Ishikawa (cell line): ENCODE results near the gene DGCR8.

Source experiments
- CEBPB ChIP-seq: IDR thresholded peaks from 2 replicates; pipeline ENCODE4 v1.6.1; 2012
- CREB1 ChIP-seq: IDR thresholded peaks from 2 replicates; pipeline ENCODE4 v1.6.1; 2012; ENCODE audit warnings: low read depth
- MAX ChIP-seq: IDR thresholded peaks from 2 replicates; pipeline ENCODE4 v1.6.1; 2012
- TAF1 ChIP-seq: IDR thresholded peaks from 2 replicates; pipeline ENCODE4 v1.6.1; 2012; ENCODE audit warnings: low read depth, mild to moderate bottlenecking
- TEAD4 ChIP-seq: IDR thresholded peaks from 2 replicates; pipeline ENCODE4 v1.6.1; 2012
- YY1 ChIP-seq: IDR thresholded peaks from 2 replicates; pipeline ENCODE4 v1.6.1; 2012; ENCODE audit warnings: low read depth
- TF ChIP-seq, protein P1 (sequence below): IDR thresholded peaks from 2 replicates; pipeline ENCODE4 v1.6.1; 2012; ENCODE audit warnings: low read depth, mild to moderate bottlenecking

- TF ChIP-seq, protein P1, sequence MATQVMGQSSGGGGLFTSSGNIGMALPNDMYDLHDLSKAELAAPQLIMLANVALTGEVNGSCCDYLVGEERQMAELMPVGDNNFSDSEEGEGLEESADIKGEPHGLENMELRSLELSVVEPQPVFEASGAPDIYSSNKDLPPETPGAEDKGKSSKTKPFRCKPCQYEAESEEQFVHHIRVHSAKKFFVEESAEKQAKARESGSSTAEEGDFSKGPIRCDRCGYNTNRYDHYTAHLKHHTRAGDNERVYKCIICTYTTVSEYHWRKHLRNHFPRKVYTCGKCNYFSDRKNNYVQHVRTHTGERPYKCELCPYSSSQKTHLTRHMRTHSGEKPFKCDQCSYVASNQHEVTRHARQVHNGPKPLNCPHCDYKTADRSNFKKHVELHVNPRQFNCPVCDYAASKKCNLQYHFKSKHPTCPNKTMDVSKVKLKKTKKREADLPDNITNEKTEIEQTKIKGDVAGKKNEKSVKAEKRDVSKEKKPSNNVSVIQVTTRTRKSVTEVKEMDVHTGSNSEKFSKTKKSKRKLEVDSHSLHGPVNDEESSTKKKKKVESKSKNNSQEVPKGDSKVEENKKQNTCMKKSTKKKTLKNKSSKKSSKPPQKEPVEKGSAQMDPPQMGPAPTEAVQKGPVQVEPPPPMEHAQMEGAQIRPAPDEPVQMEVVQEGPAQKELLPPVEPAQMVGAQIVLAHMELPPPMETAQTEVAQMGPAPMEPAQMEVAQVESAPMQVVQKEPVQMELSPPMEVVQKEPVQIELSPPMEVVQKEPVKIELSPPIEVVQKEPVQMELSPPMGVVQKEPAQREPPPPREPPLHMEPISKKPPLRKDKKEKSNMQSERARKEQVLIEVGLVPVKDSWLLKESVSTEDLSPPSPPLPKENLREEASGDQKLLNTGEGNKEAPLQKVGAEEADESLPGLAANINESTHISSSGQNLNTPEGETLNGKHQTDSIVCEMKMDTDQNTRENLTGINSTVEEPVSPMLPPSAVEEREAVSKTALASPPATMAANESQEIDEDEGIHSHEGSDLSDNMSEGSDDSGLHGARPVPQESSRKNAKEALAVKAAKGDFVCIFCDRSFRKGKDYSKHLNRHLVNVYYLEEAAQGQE: no peak
- no peak for TF ChIP-seq CREB1
- no peak for TF ChIP-seq TEAD4
- no peak for TF ChIP-seq TAF1
- no peak for TF ChIP-seq CEBPB
- no peak for TF ChIP-seq YY1
- TF ChIP-seq MAX: no peak
Measured at GRCh38 chr22:20056161-20056560, 23.9 kb upstream of the DGCR8 start.
